ENCODE measurements around the gene C1QTNF5.
"Not testable (repeated sequence)": the region's sequence is repeated elsewhere in the genome, so short reads cannot be mapped to it uniquely, and the experiment has no call there.

The C1QTNF5 gene, protein sequence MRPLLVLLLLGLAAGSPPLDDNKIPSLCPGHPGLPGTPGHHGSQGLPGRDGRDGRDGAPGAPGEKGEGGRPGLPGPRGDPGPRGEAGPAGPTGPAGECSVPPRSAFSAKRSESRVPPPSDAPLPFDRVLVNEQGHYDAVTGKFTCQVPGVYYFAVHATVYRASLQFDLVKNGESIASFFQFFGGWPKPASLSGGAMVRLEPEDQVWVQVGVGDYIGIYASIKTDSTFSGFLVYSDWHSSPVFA

DNA sequence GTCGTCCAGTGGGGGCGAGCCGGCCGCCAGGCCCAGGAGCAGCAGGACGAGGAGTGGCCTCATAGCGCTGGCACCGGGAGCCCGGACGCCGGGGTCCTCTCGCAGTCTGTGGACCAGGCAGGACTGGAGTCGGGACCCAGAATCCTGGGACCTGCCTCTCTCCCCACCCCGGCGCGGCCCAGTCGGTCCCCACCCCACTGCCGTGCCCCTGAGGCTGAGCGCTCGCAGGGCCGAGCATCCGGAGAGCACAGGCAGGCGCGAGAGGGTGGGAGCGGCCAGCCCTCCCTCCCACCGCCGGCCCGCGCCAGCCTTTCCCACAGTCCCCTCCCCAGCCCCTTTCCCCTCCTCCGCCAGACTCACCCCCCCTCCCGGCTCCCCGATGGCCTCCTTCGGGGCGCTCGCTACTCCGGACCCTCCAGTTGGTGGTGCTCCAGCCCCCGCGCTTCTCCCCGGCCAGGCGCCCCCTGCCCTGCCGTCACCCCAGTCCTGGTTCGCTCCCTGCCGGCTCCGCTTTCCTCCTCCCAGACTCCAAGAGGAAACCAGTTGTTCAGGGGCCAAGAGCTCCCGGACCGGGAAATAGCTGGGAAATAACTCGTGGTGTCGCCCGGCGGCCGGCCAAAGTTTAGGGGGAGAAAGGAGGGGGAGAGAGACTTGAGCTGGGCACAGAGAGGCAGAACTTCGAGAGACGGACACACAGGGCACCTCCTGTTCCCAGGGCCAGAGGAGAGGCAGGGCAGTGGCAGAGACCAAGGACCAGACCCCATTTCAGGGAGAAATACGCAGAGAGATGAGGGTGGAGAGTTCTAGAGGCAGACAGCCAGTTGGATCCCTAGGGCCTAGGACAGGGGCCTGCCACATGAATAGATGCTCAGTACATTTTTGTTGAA, at the start of gene C1QTNF5:
TSS of gene C1QTNF5 (minus strand) at position 549 of the 887 bp plus-strand sequence. CDS start at position 63, 486 bp downstream.
- no peak for DNase-seq

DNA sequence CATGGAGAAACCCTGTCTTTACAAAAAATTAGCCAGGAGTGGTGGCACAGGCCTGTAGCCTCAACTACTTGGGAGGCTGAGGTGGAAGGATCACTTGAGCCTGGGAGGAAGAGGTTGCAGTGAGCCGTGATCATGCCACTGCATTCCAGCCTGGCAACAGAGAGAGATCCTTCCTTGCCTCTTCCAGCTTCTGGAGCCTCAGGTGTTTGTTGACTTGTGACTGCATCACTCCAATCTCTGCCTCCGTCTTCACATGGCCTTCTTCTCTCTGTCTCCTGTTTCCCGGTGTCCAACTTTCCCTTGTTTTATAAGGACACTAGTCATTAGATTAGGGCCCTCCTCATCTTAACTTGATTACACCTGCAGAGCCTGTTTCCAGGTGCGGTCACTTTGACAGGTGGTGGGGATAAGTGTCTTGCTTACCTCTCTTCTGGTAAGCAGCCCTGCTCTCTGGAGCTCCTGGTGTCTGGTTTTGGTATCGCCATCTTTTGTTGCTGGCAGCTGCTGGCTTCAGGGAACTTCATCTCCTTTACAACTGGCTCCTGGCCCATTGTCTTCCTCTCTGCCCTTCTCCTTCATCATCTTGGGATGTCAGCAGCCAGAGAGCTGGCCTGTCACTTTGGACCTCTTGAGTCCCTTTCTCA, 49.0 kb upstream of the C1QTNF5 start:
- peak; percentile 42 for DNase-seq

DNA sequence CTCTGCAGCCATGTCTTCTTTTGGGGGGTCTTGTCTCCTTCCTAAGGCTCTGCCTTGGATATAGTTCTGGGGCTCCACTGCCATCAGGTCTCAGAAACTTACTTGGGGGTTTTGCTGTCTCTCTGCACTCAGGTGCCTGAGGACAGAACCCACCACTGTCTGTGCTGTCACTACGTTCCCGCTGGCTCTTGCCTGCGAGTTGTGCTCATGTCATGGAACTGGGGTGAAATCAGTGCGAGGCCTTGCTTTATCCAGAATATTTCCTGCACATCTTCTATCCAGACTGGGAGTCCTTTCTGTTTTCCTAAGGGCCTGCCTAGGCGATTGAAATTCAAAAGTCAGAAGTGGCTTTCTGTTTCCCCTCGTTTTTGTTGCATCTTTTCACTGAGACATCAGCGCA, 47.4 kb upstream of the C1QTNF5 start:
- DNase-seq: no peak

GRCh38 chr11:119384332-119384731, 43.6 kb upstream of the C1QTNF5 start:
- no peak for DNase-seq

GRCh38 chr11:119382513-119382912, 41.8 kb upstream of the C1QTNF5 start:
- DNase-seq: not testable (repeated sequence)

- no peak for DNase-seq
These were observed 41.4 kb upstream of the C1QTNF5 start for GRCh38 chr11:119382101-119382500.

DNA sequence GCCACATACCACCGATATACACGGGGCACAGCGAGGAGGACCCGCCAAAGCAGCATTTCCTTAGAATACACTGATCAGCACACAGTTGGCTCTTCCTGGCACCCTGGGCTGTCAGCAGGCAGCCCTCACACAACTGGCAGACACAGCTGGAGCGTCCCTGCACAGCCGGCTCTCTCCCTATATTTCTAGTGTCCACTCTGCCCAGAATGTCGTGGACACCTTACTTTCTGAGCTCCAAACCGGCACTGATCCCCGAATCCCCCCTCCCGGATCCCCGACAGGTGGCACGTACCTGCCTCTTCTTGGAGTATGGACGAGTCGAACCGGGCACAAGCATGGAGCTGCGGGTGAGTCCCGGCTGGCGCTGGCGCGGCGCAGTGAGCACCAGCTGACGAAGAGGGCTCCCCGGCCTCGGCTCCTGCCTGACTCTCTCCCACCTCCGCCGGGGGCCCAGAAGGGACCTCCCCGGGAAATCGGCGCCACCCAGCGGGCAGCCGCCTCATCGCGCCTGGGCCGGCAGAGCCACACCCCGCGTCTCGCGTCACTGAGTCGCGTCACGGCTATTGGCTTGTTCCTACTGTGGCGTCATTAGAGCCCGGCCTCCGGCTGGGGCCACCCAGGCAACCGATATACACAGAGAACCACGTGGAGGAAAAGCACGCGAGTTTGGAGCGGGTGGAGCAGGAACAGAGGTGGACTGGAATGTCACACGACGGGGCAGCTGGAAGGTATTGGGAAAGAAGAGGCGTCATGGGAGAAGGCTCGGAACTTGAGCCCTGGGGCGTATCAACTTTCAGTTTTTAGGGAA, 40.7 kb upstream of the C1QTNF5 start, which contains the start of gene USP2:
TSS of gene USP2 (minus strand) at position 510 of the 808 bp plus-strand sequence. CDS start 8,210 bp downstream, outside the sequence.
- DNase-seq: peak; percentile 97

DNA sequence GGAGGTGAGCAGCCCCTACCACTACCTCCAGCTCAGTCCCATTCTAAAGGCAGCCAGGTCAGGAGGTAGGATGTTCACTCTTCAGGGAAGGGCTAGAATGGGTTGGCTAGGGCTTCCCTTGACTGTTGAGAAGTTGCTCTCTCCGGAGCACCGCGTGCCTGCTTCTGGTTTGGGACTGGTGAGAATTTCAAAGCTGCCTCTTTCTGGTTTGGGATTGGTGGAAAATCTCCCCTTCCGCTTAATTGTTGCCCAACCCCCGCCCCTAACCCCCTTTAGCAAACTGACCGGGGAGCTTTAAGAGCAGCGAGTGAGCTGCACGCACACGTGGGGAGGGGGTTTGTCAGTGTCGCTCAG, 40.1 kb upstream of the C1QTNF5 start:
- DNase-seq: no peak

GRCh38 chr11:119380160-119380826, 39.6 kb upstream of the C1QTNF5 start:
- no peak for DNase-seq

DNA sequence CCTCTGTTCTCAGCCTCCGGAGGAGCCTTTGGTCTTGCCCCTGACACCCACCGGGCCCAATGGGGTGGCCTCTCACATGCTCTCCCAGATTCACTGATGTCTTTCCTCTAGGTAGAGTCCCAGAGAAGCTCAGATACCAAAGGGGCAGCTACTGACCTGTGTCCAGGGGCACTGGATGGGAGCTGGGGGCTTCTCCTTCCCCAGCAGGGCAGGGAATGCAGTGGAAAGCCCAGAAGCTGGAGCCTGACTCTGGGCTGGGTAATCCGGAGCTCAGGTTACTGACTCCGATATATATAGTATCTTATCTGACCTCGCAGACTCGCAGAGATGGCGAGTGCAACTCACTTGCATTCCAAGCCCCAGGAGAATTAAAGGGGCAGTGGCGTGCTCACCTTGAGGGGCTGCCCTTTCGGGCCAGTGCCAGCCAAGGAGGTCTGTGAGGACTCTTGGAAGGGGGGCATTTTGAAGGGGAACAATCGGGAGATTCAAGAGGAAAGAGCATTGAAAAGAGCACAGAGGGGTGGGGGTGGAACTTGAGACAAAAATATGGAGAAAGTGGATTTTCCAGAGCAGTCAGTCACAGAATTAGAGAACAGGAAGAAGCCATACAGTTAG, 38.3 kb upstream of the C1QTNF5 start:
- DNase-seq: no peak

- DNase-seq: no peak
These were observed 37.4 kb upstream of the C1QTNF5 start for GRCh38 chr11:119377961-119378667.

- no peak for DNase-seq
These were observed 36.6 kb upstream of the C1QTNF5 start for GRCh38 chr11:119377112-119377901.

- no peak for DNase-seq
These were observed 35.6 kb upstream of the C1QTNF5 start for GRCh38 chr11:119376197-119376847.

DNA sequence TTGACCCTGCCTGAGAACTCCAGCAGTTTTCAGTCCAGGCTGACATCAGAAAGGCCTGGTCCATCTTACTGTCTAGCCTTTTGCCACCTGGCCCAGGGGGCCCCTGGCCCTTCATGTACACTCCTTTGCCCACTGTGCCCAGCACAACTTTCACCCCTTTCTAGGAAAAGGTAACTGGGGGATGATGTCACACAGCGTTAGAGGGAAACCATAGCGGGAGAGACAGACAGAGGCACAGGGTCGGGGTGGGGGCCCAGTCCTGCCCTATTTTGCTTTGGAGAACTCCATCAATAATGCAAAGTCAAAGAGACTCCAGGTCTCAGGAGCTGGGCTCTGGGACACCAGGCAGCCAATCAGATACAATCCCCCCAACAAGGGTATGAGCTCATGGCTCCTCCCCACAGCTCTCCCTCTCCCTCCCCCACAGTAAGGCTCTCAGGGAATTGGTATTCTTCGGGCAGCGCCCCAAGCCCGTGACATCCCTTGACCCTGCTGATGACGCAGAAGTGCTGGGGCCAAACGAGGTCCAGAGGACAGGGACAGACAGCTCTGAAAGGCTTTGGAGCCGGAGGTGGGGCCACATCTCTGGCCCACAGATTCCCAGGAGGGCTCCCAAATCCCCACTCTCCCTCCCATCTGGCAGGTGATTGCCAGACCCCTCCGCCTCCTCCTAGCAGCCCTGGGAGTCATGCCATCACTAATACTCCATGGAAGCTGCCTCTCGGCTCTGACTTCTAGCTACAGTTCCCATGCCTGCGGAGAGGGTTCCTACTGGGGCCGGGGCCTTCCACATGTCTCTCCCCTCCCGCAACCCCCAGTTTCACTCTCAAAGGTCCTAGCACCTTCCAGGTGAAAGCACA, 34.9 kb upstream of the C1QTNF5 start:
- DNase-seq: no peak

GRCh38 chr11:119374632-119375336, 34.1 kb upstream of the C1QTNF5 start:
- DNase-seq: no peak

GRCh38 chr11:119373921-119374631, 33.4 kb upstream of the C1QTNF5 start:
- peak; percentile 56 for DNase-seq
